ENCODE measurements around the gene ABCA4.

ABCA4 gene

DNA sequence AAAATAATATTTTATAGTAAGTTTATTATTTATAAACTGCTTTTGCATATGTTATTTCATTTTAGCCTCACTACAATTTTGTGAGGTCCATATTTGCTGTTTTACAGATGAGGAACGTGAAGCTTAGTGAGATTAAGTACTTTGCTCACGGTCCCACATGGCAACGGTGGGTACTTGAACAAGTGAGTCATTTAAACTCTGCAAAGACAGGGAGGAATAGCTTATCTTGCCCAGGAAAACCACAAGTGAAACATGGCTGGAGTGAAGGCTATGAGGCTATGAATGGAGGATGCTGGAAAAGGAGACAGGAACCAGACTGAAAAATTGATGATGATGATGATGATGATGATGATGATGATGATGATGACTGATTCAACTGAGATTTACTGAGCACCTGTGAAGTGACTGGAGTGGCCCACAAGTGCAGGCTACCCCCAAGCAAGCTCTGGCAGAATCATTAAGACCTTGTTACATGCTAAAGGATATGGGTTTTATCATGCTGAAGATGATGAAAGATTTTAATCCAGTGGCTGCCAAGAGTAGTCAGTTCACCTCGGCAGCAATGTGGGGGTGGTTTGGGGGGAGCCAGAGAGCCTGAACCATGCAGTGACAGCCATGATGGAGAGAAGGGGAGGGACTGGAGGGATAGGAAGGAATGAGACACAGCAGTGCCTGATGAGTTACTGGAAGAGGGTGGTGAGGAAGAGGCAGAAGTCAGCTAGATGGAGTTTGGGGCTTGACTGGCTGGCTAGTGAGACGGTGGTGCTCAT, 1.4 kb upstream of the ABCA4 start:
- ATAC-seq, result no peak
- DNase-seq, result no peak

DNA sequence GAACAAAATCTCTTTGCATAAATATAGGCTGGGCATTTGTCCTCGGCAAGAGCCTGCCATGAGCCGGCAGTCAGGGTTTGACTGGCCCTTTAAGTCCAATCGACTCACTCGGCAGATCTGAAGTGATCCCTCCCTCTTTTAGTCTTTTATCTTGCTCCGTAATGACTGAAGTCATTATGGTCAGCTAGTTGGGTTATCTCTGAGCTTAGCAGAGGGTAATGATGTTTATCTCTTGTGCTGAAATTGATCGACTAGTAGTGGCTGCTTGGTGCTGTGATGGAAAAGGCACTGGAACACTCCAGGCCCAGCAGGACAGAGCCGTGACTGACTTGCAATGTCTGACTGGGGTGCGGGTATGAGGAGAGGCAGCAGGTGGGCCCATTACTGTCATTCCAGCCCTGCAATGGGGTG, 468 bp upstream of the ABCA4 start:
- ATAC-seq (no peak), DNase-seq (no peak)

- no peak for ATAC-seq
- DNase-seq, result no peak
Measured at GRCh38 chr1:94120570-94120901, 412 bp downstream of the ABCA4 start.

GRCh38 chr1:94119796-94120569, 965 bp downstream of the ABCA4 start:
- DNase-seq (no peak), ATAC-seq (no peak)

GRCh38 chr1:94119306-94119705, 1.6 kb downstream of the ABCA4 start:
- no peak for ATAC-seq

DNA sequence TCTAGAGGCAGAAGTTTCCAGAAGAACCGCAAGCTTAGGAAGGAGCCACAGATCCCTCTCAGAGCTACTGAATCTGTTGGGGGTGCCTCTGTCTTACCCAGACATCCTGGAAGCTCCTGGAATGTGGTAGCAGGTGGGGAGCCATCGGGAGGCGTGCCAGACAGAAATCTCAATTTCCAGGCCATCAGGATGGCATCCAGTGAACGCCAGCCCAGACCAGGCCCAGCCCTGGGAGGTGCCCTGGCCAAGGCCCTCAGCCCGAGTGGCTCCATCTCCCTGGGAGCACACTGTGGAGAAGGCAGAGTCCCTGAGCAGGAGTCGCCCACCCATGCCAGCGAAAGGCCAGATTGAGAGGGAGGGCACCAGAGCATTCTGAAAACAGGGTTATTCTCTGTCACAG, 2.5 kb downstream of the ABCA4 start:
- no peak for DNase-seq
- ATAC-seq, result no peak

More at GRCh38 chr1:94119306-94119705, 1.6 kb downstream of the ABCA4 start:
- no peak for DNase-seq

DNA sequence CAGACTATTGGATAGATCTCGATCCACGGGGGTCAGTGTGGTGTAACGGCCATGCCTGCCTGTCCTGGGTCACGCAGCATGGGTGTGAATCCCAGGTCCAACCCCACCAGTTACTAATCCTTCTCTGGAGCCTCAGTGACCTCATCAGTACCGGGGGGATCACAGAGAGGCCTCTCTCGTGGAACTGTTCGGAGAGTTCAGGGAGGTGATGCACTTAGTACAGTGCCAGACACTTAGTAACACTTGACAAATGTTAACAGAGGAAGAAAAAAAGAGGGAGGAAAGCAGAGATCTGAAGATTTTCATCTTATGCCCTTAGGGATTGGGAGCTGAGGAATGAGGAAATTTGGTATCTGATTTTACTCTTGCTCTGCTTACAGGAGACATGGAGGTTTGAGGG, 2.9 kb downstream of the ABCA4 start:
- no peak for ATAC-seq

GRCh38 chr1:94117259-94117851, 3.6 kb downstream of the ABCA4 start:
- no peak for ATAC-seq
- no peak for DNase-seq

More for the DNA sequence above, 2.9 kb downstream of the ABCA4 start:
- no peak for DNase-seq

- no peak for ATAC-seq
- DNase-seq, result no peak
Measured at GRCh38 chr1:94115900-94116436, 5.0 kb downstream of the ABCA4 start.

GRCh38 chr1:94115254-94115899, 5.6 kb downstream of the ABCA4 start:
- no peak for ATAC-seq
- no peak for DNase-seq

GRCh38 chr1:94113589-94114226, 7.2 kb downstream of the ABCA4 start:
- DNase-seq (no peak), ATAC-seq (no peak)

DNA sequence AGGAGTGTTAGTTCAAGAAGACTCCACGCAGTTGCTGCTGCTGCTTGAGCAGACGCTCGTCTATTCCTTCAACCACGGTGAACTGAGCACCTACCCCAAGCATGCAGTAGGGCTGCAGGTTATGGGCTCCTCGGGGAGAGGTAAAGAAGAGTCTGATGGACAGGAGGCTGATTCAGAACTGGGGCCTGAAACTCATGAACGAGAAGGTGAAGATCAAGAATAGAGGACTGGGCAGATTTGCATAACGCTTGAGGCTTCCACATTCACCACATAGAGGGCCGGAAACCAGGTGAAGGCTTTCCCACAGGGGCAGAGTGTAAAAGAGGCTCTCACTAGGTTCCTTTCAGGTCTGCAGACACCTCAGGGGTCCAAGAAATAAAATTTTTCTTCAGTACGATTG, 9.1 kb downstream of the ABCA4 start:
- DNase-seq, result no peak
- no peak for ATAC-seq

GRCh38 chr1:94110946-94111740, 9.8 kb downstream of the ABCA4 start:
- no peak for ATAC-seq
- no peak for DNase-seq

DNA sequence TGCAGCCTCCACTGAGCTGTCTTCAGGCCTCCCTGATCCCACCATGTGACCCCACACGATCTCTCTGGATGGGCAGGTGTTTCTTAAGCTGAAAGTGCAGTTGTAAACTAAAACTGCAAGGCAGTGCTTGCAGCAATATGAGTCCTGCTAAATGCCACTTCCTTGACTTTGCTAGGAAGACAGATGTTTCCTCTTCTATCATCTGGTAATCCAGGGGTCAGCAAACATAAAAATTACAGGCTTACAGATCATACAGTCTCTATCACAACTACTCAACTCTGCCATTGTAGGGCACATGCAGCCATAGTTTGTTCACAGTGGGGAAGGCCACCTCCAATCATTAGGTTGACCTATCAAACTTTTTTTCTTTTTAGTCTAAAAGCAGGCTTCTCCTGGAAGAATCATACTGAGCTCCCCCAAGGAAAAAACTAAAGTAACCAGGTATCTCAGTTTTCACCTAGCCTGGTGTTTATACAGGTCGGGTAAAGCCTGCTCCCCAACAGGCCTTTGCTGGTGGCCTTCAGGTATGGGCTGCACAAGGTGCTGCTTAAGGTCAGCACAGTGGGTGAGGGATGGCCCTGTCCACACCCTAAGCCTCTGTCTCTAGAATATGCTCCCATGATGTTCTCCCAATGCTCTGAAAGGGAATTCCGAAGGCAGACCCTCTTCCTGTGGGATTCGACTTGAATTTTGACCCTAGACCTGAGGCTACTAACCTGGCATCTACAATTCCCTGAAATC, 10.8 kb downstream of the ABCA4 start:
- no peak for DNase-seq
- ATAC-seq, result no peak

- ATAC-seq (no peak), DNase-seq (no peak)
Measured at GRCh38 chr1:94109478-94109877, 11.5 kb downstream of the ABCA4 start.

GRCh38 chr1:94107141-94107540, 13.8 kb downstream of the ABCA4 start:
- DNase-seq (no peak), ATAC-seq (no peak)

DNA sequence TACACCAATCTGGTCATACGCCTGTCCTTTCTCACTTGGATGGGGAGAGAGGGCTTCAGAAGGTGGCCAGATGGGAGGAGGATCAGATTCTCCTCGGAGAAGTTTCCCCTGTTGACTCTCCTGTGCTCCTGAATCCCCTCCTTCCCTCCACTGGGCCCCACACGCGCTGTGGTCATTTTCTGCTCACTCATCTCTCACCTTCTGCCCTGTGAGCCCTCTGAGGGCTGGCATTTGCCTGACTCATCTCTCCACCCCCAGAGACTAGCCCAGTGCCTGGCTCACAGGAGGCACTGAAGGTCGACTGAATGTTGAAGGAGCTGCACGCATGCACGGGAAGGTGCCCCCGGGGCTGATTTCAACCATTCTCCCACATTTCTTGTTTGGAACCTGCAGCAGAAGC, 14.2 kb downstream of the ABCA4 start:
- DNase-seq (no peak), ATAC-seq (no peak)

- ATAC-seq, result no peak
- DNase-seq, result no peak
Measured at GRCh38 chr1:94105957-94106529, 14.9 kb downstream of the ABCA4 start.

GRCh38 chr1:94105581-94105952, 15.4 kb downstream of the ABCA4 start:
- ATAC-seq (no peak), DNase-seq (no peak)

Data from stimulated activated naive CD8-positive, alpha-beta T cell treated with anti-CD3 and anti-CD28 coated beads, Interleukin-15, Interleukin-2, amounts not matched to agents 100 U/mL and 50 U/mL, for 24 hours (primary cell).